ENCODE data around the gene TMEM88. TPM values are rescaled to one million over a fixed set of nuclear protein-coding genes. Genes with fewer than 3 reads are reported as not detected.

Gene TMEM88
- total and polyA plus RNA-seq, 4 donors: 0.65 to 4.6 (median 3.7) TPM

DNA sequence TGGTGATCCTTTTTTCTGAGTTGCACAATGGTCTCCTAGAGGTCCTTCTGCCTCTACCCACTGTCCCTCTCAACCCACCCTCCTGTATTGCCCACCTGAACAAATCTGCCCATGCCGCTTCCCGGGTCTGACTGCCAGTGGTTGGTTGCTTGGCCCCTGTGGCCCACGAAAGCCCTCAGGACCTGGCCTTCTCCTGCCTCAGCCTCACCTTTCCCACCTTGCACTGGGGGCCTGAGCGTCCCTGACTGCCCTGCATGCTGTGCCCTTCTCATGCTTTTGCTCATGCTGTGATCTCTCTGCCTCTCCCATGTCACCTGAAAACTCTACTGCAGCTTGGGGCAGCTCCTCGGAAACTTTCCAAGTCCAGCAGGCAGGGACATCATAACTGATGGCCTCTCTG is 34.6 kb upstream of the TMEM88 start:
- Histone ChIP-seq H3K9me3 (ENCODE audit: control insufficient read depth in 4 of 4, low read length in 3 of 4) (no peaks in the 10 kb centered on the region), H3K4me1 (ENCODE audit: control insufficient read depth in 4 of 4, insufficient read depth in 4 of 4, low read length in 3 of 4) (no peaks in the 10 kb centered on the region), H3K4me3 (ENCODE audit: low read depth in 1 of 3, low read length in 3 of 3) (no peak overlapping the region), H3K9ac (ENCODE audit: low read depth in 1 of 2, low read length in 2 of 2) (no peak overlapping the region), H3K27ac (ENCODE audit: low read depth in 1 of 2, low read length in 2 of 2) (no peak overlapping the region), H3K36me3 (ENCODE audit: control insufficient read depth in 4 of 4, insufficient read depth in 3 of 4, low read depth in 1 of 4, low read length in 3 of 4) (no peaks in the 10 kb centered on the region), H3K27me3 (ENCODE audit: control insufficient read depth in 4 of 4, insufficient read depth in 4 of 4, low read length in 3 of 4) (no peaks in the 10 kb centered on the region)
- DNase-seq (ENCODE audit: low spot score): no peak
- WGBS: 83% methylated on average over 5 of the region's 5 CpGs
- TF ChIP-seq SP1 (IDR thresholded peaks at IDR 0.05) (no peak), NR2F2 (IDR thresholded peaks at IDR 0.05) (no peak), ATF3 (IDR thresholded peaks at IDR 0.05) (no peak), TAF1 (conservative IDR thresholded peaks at IDR 0.05) (no peak), FOXA2 (IDR thresholded peaks at IDR 0.05) (no peak), HNF4G (IDR thresholded peaks at IDR 0.05) (no peak), CTCF (IDR thresholded peaks at IDR 0.05; ENCODE audit: low read depth, low read length, missing input control) (no peak), RXRA (IDR thresholded peaks at IDR 0.05) (no peak), EGR1 (IDR thresholded peaks at IDR 0.05; ENCODE audit: low read depth in 2 of 2) (no peak), JUND (IDR thresholded peaks at IDR 0.05) (no peak), RAD21 (IDR thresholded peaks at IDR 0.05) (no peak), MAX (IDR thresholded peaks at IDR 0.05) (no peak), YY1 (IDR thresholded peaks at IDR 0.05) (no peak), GABPA (IDR thresholded peaks at IDR 0.05 in 1 of 2, conservative IDR thresholded peaks at IDR 0.05 in 1 of 2) (no peak), HNF4A (conservative IDR thresholded peaks at IDR 0.05) (no peak), FOXA1 (IDR thresholded peaks at IDR 0.05) (no peak)
- TF ChIP-seq, protein P1, sequence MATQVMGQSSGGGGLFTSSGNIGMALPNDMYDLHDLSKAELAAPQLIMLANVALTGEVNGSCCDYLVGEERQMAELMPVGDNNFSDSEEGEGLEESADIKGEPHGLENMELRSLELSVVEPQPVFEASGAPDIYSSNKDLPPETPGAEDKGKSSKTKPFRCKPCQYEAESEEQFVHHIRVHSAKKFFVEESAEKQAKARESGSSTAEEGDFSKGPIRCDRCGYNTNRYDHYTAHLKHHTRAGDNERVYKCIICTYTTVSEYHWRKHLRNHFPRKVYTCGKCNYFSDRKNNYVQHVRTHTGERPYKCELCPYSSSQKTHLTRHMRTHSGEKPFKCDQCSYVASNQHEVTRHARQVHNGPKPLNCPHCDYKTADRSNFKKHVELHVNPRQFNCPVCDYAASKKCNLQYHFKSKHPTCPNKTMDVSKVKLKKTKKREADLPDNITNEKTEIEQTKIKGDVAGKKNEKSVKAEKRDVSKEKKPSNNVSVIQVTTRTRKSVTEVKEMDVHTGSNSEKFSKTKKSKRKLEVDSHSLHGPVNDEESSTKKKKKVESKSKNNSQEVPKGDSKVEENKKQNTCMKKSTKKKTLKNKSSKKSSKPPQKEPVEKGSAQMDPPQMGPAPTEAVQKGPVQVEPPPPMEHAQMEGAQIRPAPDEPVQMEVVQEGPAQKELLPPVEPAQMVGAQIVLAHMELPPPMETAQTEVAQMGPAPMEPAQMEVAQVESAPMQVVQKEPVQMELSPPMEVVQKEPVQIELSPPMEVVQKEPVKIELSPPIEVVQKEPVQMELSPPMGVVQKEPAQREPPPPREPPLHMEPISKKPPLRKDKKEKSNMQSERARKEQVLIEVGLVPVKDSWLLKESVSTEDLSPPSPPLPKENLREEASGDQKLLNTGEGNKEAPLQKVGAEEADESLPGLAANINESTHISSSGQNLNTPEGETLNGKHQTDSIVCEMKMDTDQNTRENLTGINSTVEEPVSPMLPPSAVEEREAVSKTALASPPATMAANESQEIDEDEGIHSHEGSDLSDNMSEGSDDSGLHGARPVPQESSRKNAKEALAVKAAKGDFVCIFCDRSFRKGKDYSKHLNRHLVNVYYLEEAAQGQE (IDR thresholded peaks at IDR 0.05): no peak
- TF ChIP-seq, protein P2, sequence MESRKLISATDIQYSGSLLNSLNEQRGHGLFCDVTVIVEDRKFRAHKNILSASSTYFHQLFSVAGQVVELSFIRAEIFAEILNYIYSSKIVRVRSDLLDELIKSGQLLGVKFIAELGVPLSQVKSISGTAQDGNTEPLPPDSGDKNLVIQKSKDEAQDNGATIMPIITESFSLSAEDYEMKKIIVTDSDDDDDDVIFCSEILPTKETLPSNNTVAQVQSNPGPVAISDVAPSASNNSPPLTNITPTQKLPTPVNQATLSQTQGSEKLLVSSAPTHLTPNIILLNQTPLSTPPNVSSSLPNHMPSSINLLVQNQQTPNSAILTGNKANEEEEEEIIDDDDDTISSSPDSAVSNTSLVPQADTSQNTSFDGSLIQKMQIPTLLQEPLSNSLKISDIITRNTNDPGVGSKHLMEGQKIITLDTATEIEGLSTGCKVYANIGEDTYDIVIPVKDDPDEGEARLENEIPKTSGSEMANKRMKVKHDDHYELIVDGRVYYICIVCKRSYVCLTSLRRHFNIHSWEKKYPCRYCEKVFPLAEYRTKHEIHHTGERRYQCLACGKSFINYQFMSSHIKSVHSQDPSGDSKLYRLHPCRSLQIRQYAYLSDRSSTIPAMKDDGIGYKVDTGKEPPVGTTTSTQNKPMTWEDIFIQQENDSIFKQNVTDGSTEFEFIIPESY (IDR thresholded peaks at IDR 0.05): no peak

Data from liver (tissue), 9 donors.